ENCODE results near the gene ST8SIA6. TPM values are rescaled to one million over a fixed set of nuclear protein-coding genes. Genes with fewer than 3 reads are reported as not detected.

Gene ST8SIA6
- total and polyA plus RNA-seq, 2 of the 8 experiments (the other 6 are each of a cell fraction or from before 2014, with no cell fraction given), result 0.70 to 1.1 TPM

DNA sequence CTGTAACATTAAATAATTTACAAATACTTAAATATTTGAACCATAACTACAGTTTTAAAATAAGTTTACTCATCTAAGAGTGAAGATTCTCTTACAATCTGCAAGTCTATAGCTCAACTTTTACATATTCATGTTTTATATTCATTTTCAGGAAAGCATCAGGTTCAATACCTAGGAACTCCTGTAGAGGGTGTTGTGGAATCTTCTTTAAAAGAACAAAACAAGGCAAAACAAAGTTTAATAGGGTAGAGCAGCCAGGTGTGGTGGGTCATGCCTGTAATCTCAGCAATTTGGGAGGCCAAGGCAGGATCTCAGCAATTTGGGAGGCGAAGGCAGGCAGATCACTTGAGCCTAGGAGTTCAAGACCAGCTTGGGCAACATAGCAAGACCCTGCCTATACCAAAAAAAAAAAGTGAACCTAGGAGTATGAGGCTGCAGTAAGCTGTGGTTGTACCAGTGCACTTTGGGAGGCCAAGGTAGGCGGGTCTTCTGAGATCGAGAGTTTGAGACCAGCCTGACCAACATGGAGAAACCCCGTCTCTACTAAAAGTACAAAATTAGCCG lies 45.1 kb downstream of the ST8SIA6 start (continued):
- TF ChIP-seq, protein P1, sequence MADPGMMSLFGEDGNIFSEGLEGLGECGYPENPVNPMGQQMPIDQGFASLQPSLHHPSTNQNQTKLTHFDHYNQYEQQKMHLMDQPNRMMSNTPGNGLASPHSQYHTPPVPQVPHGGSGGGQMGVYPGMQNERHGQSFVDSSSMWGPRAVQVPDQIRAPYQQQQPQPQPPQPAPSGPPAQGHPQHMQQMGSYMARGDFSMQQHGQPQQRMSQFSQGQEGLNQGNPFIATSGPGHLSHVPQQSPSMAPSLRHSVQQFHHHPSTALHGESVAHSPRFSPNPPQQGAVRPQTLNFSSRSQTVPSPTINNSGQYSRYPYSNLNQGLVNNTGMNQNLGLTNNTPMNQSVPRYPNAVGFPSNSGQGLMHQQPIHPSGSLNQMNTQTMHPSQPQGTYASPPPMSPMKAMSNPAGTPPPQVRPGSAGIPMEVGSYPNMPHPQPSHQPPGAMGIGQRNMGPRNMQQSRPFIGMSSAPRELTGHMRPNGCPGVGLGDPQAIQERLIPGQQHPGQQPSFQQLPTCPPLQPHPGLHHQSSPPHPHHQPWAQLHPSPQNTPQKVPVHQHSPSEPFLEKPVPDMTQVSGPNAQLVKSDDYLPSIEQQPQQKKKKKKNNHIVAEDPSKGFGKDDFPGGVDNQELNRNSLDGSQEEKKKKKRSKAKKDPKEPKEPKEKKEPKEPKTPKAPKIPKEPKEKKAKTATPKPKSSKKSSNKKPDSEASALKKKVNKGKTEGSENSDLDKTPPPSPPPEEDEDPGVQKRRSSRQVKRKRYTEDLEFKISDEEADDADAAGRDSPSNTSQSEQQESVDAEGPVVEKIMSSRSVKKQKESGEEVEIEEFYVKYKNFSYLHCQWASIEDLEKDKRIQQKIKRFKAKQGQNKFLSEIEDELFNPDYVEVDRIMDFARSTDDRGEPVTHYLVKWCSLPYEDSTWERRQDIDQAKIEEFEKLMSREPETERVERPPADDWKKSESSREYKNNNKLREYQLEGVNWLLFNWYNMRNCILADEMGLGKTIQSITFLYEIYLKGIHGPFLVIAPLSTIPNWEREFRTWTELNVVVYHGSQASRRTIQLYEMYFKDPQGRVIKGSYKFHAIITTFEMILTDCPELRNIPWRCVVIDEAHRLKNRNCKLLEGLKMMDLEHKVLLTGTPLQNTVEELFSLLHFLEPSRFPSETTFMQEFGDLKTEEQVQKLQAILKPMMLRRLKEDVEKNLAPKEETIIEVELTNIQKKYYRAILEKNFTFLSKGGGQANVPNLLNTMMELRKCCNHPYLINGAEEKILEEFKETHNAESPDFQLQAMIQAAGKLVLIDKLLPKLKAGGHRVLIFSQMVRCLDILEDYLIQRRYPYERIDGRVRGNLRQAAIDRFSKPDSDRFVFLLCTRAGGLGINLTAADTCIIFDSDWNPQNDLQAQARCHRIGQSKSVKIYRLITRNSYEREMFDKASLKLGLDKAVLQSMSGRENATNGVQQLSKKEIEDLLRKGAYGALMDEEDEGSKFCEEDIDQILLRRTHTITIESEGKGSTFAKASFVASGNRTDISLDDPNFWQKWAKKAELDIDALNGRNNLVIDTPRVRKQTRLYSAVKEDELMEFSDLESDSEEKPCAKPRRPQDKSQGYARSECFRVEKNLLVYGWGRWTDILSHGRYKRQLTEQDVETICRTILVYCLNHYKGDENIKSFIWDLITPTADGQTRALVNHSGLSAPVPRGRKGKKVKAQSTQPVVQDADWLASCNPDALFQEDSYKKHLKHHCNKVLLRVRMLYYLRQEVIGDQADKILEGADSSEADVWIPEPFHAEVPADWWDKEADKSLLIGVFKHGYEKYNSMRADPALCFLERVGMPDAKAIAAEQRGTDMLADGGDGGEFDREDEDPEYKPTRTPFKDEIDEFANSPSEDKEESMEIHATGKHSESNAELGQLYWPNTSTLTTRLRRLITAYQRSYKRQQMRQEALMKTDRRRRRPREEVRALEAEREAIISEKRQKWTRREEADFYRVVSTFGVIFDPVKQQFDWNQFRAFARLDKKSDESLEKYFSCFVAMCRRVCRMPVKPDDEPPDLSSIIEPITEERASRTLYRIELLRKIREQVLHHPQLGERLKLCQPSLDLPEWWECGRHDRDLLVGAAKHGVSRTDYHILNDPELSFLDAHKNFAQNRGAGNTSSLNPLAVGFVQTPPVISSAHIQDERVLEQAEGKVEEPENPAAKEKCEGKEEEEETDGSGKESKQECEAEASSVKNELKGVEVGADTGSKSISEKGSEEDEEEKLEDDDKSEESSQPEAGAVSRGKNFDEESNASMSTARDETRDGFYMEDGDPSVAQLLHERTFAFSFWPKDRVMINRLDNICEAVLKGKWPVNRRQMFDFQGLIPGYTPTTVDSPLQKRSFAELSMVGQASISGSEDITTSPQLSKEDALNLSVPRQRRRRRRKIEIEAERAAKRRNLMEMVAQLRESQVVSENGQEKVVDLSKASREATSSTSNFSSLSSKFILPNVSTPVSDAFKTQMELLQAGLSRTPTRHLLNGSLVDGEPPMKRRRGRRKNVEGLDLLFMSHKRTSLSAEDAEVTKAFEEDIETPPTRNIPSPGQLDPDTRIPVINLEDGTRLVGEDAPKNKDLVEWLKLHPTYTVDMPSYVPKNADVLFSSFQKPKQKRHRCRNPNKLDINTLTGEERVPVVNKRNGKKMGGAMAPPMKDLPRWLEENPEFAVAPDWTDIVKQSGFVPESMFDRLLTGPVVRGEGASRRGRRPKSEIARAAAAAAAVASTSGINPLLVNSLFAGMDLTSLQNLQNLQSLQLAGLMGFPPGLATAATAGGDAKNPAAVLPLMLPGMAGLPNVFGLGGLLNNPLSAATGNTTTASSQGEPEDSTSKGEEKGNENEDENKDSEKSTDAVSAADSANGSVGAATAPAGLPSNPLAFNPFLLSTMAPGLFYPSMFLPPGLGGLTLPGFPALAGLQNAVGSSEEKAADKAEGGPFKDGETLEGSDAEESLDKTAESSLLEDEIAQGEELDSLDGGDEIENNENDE (IDR thresholded peaks at IDR 0.05; ENCODE audit: insufficient replicate concordance, low read length), result peak; percentile 24
- no peak for TF ChIP-seq KDM4A (IDR thresholded peaks at IDR 0.05; ENCODE audit: low read depth, low read length, severe bottlenecking)
- TF ChIP-seq, protein P2, sequence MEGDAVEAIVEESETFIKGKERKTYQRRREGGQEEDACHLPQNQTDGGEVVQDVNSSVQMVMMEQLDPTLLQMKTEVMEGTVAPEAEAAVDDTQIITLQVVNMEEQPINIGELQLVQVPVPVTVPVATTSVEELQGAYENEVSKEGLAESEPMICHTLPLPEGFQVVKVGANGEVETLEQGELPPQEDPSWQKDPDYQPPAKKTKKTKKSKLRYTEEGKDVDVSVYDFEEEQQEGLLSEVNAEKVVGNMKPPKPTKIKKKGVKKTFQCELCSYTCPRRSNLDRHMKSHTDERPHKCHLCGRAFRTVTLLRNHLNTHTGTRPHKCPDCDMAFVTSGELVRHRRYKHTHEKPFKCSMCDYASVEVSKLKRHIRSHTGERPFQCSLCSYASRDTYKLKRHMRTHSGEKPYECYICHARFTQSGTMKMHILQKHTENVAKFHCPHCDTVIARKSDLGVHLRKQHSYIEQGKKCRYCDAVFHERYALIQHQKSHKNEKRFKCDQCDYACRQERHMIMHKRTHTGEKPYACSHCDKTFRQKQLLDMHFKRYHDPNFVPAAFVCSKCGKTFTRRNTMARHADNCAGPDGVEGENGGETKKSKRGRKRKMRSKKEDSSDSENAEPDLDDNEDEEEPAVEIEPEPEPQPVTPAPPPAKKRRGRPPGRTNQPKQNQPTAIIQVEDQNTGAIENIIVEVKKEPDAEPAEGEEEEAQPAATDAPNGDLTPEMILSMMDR (IDR thresholded peaks at IDR 0.05; ENCODE audit: control extremely low read depth in 1 of 3, insufficient read depth in 1 of 3, low read depth in 1 of 3, low read length in 3 of 3), result peak in 2 of 3 experiments; percentile 19 to 45; a peak in 2 of 4 replicates
- no peak for TF ChIP-seq SIRT6 (IDR thresholded peaks at IDR 0.05; ENCODE audit: low read length)
- peak; percentile 26 to 44 for TF ChIP-seq RAD21 (IDR thresholded peaks at IDR 0.05 in 1 of 2, conservative IDR thresholded peaks at IDR 0.05 in 1 of 2; ENCODE audit: low read depth in 2 of 2, low read length in 2 of 2)

Data from H1 (cell line).